K562 (cell line): ENCODE results near the gene PDLIM7. TPM values are rescaled to one million over a fixed set of nuclear protein-coding genes. Genes with fewer than 3 reads are reported as not detected.
A peak's percentile ranks its signal among the peaks of the same experiment; 100 is the strongest.

ENCODE experiments used
- CAMTA2 ChIP-seq: fragments of 250-450 bp; sonication (Bioruptor Pico); conservative IDR thresholded peaks from 2 replicates; pipeline ENCODE4 v1.5.1; 2022
- DIDO1 ChIP-seq: fragments of 450-650 bp; IDR thresholded peaks from 2 replicates; pipeline ENCODE4 v1.6.1; 2016; ENCODE audit warnings: low read depth, missing biosample characterization, missing genetic modification characterization
- ESRRA ChIP-seq: fragments of 450-650 bp; IDR thresholded peaks from 2 replicates; pipeline ENCODE4 v1.6.1; 2014; ENCODE audit warnings: low read depth, mild to moderate bottlenecking, moderate library complexity, borderline replicate concordance
- GMEB1 ChIP-seq: fragments of 250-450 bp; sonication (Bioruptor Pico); IDR thresholded peaks from 2 replicates; pipeline ENCODE4 v1.4.0; 2020; ENCODE audit warnings: mild to moderate bottlenecking
- HEY1 ChIP-seq: fragments of 250-450 bp; sonication (Bioruptor Pico); IDR thresholded peaks from 2 replicates; pipeline ENCODE4 v1.5.0; 2020; ENCODE audit warnings: mild to moderate bottlenecking, moderate library complexity, borderline replicate concordance
- MAX ChIP-seq: sonication (generic); formaldehyde crosslinking; IDR thresholded peaks from 2 replicates; pipeline ENCODE4 v1.9.0; 2022; ENCODE audit warnings: mild to moderate bottlenecking, missing genetic modification reagents
- REST ChIP-seq, 2 experiments: fragments of 450-650 bp; formaldehyde crosslinking in 1 of 2; IDR thresholded peaks; 2 replicates each; pipeline versions ENCODE4 v1.4.0 to v1.6.1; 2014 to 2020; ENCODE audit warnings: mild to moderate bottlenecking in 2 of 2, borderline replicate concordance in 1 of 2, low read depth in 1 of 2
- SFPQ ChIP-seq: fragments of 200-400 bp; formaldehyde crosslinking; IDR thresholded peaks from 2 replicates; pipeline ENCODE4 v1.6.1; 2017; ENCODE audit warnings: mild to moderate bottlenecking, low read depth, low read length, moderate library complexity
- TAL1 ChIP-seq: fragments of 450-650 bp; IDR thresholded peaks from 2 replicates; pipeline ENCODE4 v1.6.1; 2016; ENCODE audit warnings: mild to moderate bottlenecking
- ZBTB34 ChIP-seq: fragments of 250-450 bp; sonication (Bioruptor Pico); IDR thresholded peaks from 2 replicates; pipeline ENCODE4 v1.8.0; 2021; ENCODE audit warnings: mild to moderate bottlenecking, moderate library complexity
- ZNF699 ChIP-seq: fragments of 250-450 bp; sonication (Bioruptor Pico); IDR thresholded peaks from 2 replicates; pipeline ENCODE4 v1.8.0; 2021; ENCODE audit warnings: mild to moderate bottlenecking, moderate library complexity; ENCODE audit not compliant: insufficient replicate concordance
- ZNF778 ChIP-seq: fragments of 450-650 bp; formaldehyde crosslinking; IDR thresholded peaks from 2 replicates; pipeline ENCODE4 v1.4.0; 2020; ENCODE audit warnings: mild to moderate bottlenecking, moderate library complexity
- ZNF785 ChIP-seq: fragments of 250-450 bp; sonication (Bioruptor Pico); IDR thresholded peaks from 2 replicates; pipeline ENCODE4 v1.4.0; 2020; ENCODE audit warnings: mild to moderate bottlenecking
- polyA plus RNA-seq, 8 experiments: library from polyadenylated mRNA; depleted of rRNA in 4 of 8; stranded (reverse) in 5 of 8; unstranded in 3 of 8; fragments of >200 nt; fragmentation: Nextera tagmentation in 2 of 8; fragmentation: Illumina TruSeq in 1 of 8; extraction: Ambion mirVana in 2 of 8; extraction: Trizol in 1 of 8; gene quantifications; 2 replicates each; pipeline versions ENCODE4 v1.2.1 to v1.2.3, GENCODE V29; 2011 to 2014; ENCODE audit warnings: inconsistent platforms in 1 of 8, missing spikeins in 1 of 8
- total RNA-seq, 7 experiments: library from RNA; depleted of rRNA in 6 of 7; stranded (reverse); fragments of >200 nt in 6 of 7; fragmentation: Illumina TruSeq in 2 of 7; extraction: Trizol in 2 of 7; gene quantifications; 2 replicates each; pipeline versions ENCODE4 v1.2.1 to v1.2.3, GENCODE V29; 2011 to 2021; ENCODE audit warnings: low replicate concordance in 1 of 7

Gene PDLIM7
- total and polyA plus RNA-seq, 9 of the 15 experiments (the other 6 are each of a cell fraction or from before 2014, with no cell fraction given): 2.1 to 124 (median 32.6) TPM

GRCh38 chr5:177497292-177498012 is at the start of gene PDLIM7 (continued):
- TF ChIP-seq REST (IDR thresholded peaks at IDR 0.05; ENCODE audit: borderline replicate concordance) (peak; percentile 1), REST (CRISPR knock-in tag; IDR thresholded peaks at IDR 0.05; ENCODE audit: low read depth) (peak; percentile 64; the same call in 1 of the 2 replicates), TAL1 (no peak; the same call in 1 of the 2 replicates), HEY1 (CRISPR knock-in tag) (no peak), DIDO1 (tag) (no peak), SFPQ (no peak), ESRRA (0 out of 2 replicates have a peak, but pooled peaks have one; percentile 83), ZNF785 (CRISPR knock-in tag) (no peak), ZNF699 (CRISPR knock-in tag) (no peak), MAX (peak; percentile 36; the same call in 1 of the 2 replicates), CAMTA2 (CRISPR knock-in tag) (no peak), ZBTB34 (CRISPR knock-in tag) (no peak), ZNF778 (CRISPR knock-in tag) (no peak), GMEB1 (CRISPR knock-in tag) (no peak; the same call in 1 of the 2 replicates)
